Sigmoid colon (tissue), 7 donors: ENCODE measurements around the gene PCSK7. TPM values are rescaled to one million over a fixed set of nuclear protein-coding genes. Genes with fewer than 3 reads are reported as not detected.

Source experiments
- DNase-seq: peaks from one replicate; pipeline ENCODE4 v3.0.0-alpha.2; 2019
- H3K27ac ChIP-seq, 4 donors: fragments of 200-600 bp; sonication (generic); one replicate each; pipeline ENCODE4 v1.5.1; 2016 to 2019; ENCODE audit warnings: mild to moderate bottlenecking in 1 of 4
- H3K27me3 ChIP-seq, 3 donors: fragments of 200-600 bp; sonication (generic); one replicate each; pipeline ENCODE4 v1.5.1; 2019; ENCODE audit warnings: mild to moderate bottlenecking in 1 of 3
- H3K36me3 ChIP-seq, 4 donors: fragments of 200-600 bp; sonication (generic); one replicate each; pipeline ENCODE4 v1.5.1; 2016 to 2019
- H3K4me1 ChIP-seq, 4 donors: fragments of 200-600 bp; sonication (generic); one replicate each; pipeline ENCODE4 v1.5.1; 2017 to 2019
- H3K4me3 ChIP-seq, 4 donors: fragments of 200-600 bp; sonication (generic); one replicate each; pipeline ENCODE4 v1.5.1; 2017 to 2019; ENCODE audit warnings: mild to moderate bottlenecking in 2 of 4, moderate library complexity in 1 of 4
- H3K9me3 ChIP-seq, 4 donors: fragments of 200-600 bp in 3 of 4; sonication (generic) in 3 of 4; one replicate each; pipeline versions ENCODE4 v1.5.1 to v1.6.1; 2013 to 2019
- CTCF ChIP-seq, 4 experiments: fragments of 450-650 bp in 3 of 4; fragments of 200-600 bp in 1 of 4; IDR thresholded peaks; one replicate each; pipeline ENCODE4 v1.5.1; 2016 to 2019; ENCODE audit warnings: antibody characterized with exemption in 4 of 4, mild to moderate bottlenecking in 3 of 4, moderate library complexity in 2 of 4
- EP300 ChIP-seq, 4 donors: sonication (generic); formaldehyde crosslinking; IDR thresholded peaks; one replicate each; pipeline ENCODE4 v1.6.1; 2017; ENCODE audit warnings: antibody characterized with exemption in 4 of 4
- POLR2A ChIP-seq, 2 donors: fragments of 450-650 bp; IDR thresholded peaks; one replicate each; pipeline ENCODE4 v1.6.1; 2016; ENCODE audit warnings: antibody characterized with exemption in 2 of 2, mild to moderate bottlenecking in 2 of 2, moderate library complexity in 2 of 2
- POLR2AphosphoS5 ChIP-seq, 4 donors: sonication (generic); formaldehyde crosslinking; IDR thresholded peaks; one replicate each; pipeline ENCODE4 v1.6.1; 2017; ENCODE audit warnings: antibody characterized with exemption in 4 of 4
- WGBS, 2 donors: extraction: QIAGEN DNeasy Blood & Tissue Kit; methylation state at CpG; one replicate each; pipeline ENCODE4 v1.1.7; 2013; 5-methylcytosine and 5-hydroxymethylcytosine counted together
- intact Hi-C: fragments of 100-400 bp; cut with DNase I; formaldehyde crosslinking; loops from one replicate; pipeline ENCODE4 v1.15.1; 2023
- polyA plus RNA-seq, 3 donors: library from polyadenylated mRNA; stranded (reverse); fragments of 200-250 nt; gene quantifications; one replicate each; pipeline ENCODE4 v1.2.3, GENCODE V29; 2013
- small RNA-seq, 3 donors: library from RNA; depleted of rRNA; stranded (forward); fragments of <200 nt; gene quantifications; one replicate each; pipeline ENCODE3, GENCODE V24; 2016
- total RNA-seq, 4 donors: library from RNA; depleted of rRNA; stranded (reverse); fragments of >200 nt; gene quantifications; one replicate each; pipeline ENCODE4 v1.1.0, GENCODE V29; 2016
- donor health status: healthy with polysubstance abuse.
- donor health status: Bipolar disorder and iron deficiency.
- donor health status: healthy.

The PCSK7 gene
- total and polyA plus RNA-seq, 7 donors = 18.0 to 116 (median 29.8) TPM

- peaks cover 0 to 41% (median 21%) of the 10 kb centered on the region in 4 donors for H3K4me1 ChIP-seq
Observed at GRCh38 chr11:117157507-117157906, 74.4 kb downstream of the PCSK7 start.

GRCh38 chr11:117154468-117154867 is 77.4 kb downstream of the PCSK7 start:
- Histone ChIP-seq H3K36me3 (peaks cover 0 to 28% (median 0%) of the 10 kb centered on the region in 4 donors), H3K27me3 (no peaks in the 10 kb centered on the region), H3K4me3 (no peak overlapping the region), H3K27ac (no peak overlapping the region), H3K9me3 (no peaks in the 10 kb centered on the region), H3K4me1 (peaks cover 0 to 67% (median 39%) of the 10 kb centered on the region in 4 donors)
- no peak for DNase-seq
- intact Hi-C loops = no loop called here
- 96 to 98% methylated on average over 5 of the region's 5 CpGs for WGBS, 2 donors
- TF ChIP-seq POLR2A (IDR thresholded peaks at IDR 0.05) (no peak), CTCF (IDR thresholded peaks at IDR 0.05) (no peak)

More at GRCh38 chr11:117157507-117157906, 74.4 kb downstream of the PCSK7 start:
- Histone ChIP-seq H3K27ac (no peak overlapping the region), H3K27me3 (no peaks in the 10 kb centered on the region), H3K4me3 (no peak overlapping the region), H3K9me3 (no peaks in the 10 kb centered on the region), H3K36me3 (peaks cover 0 to 55% (median 11%) of the 10 kb centered on the region in 4 donors)
- DNase-seq = no peak
- intact Hi-C loops = no loop called here
- TF ChIP-seq CTCF (IDR thresholded peaks at IDR 0.05) (no peak), EP300 (IDR thresholded peaks at IDR 0.05) (no peak), POLR2A (IDR thresholded peaks at IDR 0.05) (no peak), POLR2AphosphoS5 (IDR thresholded peaks at IDR 0.05) (no peak)
- WGBS, 2 donors = 90 to 93% methylated on average over 2 of the region's 2 CpGs

Small RNA genes lying within 50 kb of the gene (small RNA-seq; reads per million reads assigned to genes)
- 0 reads per million in 3 donors for gene RF00564

Other genes with a start within 250 kb of the PCSK7 start
- 10 to 100 TPM; 35.3 to 53.2 (median 40.9) TPM for gene SIK3, start 133.6 kb downstream of the PCSK7 start, total RNA-seq
- gene SIK3, start 133.6 kb downstream of the PCSK7 start, polyA plus RNA-seq = 10 to 100 TPM in 1 of 3 donors, 1 to 10 TPM in 2; 5.5 to 16.5 (median 7.8) TPM
- 10 to 100 TPM; 42.1 to 76.4 (median 58.0) TPM for gene PAFAH1B2, start 87.8 kb downstream of the PCSK7 start, total RNA-seq
- gene PAFAH1B2, start 87.8 kb downstream of the PCSK7 start, polyA plus RNA-seq = 10 to 100 TPM; 26.0 to 33.1 (median 28.8) TPM
- gene SIDT2, start 53.3 kb downstream of the PCSK7 start, total RNA-seq = 10 to 100 TPM; 20.7 to 50.7 (median 28.5) TPM
- gene SIDT2, start 53.3 kb downstream of the PCSK7 start, polyA plus RNA-seq = 10 to 100 TPM in 2 of 3 donors, 1 to 10 TPM in 1; 7.6 to 33.1 (median 12.0) TPM
- over 10,000 TPM in 3 of 4 donors, 1,000 to 10,000 TPM in 1; 6,854 to 14,048 (median 12,596) TPM for gene TAGLN, start 32.7 kb downstream of the PCSK7 start, total RNA-seq
- 1,000 to 10,000 TPM in 1 of 3 donors, 100 to 1,000 TPM in 2; 112 to 1,100 (median 337) TPM for gene TAGLN, start 32.7 kb downstream of the PCSK7 start, polyA plus RNA-seq
- gene RNF214, start 598 bp upstream of the PCSK7 start, total RNA-seq = 10 to 100 TPM; 11.1 to 23.8 (median 12.8) TPM
- 10 to 100 TPM in 2 of 3 donors, 1 to 10 TPM in 1; 6.2 to 12.0 (median 10.2) TPM for gene RNF214, start 598 bp upstream of the PCSK7 start, polyA plus RNA-seq
- gene BACE1-AS, start 59.3 kb upstream of the PCSK7 start, total RNA-seq = 10 to 100 TPM in 1 of 4 donors, 1 to 10 TPM in 3; 5.6 to 11.6 (median 6.6) TPM
- gene BACE1-AS, start 59.3 kb upstream of the PCSK7 start, polyA plus RNA-seq = 1 to 10 TPM in 2 of 3 donors, under 1 TPM in 1; 0.69 to 4.2 (median 3.8) TPM
- gene BACE1, start 84.2 kb upstream of the PCSK7 start, total RNA-seq = 10 to 100 TPM; 13.2 to 24.6 (median 16.0) TPM
- 1 to 10 TPM; 1.8 to 7.0 (median 3.6) TPM for gene BACE1, start 84.2 kb upstream of the PCSK7 start, polyA plus RNA-seq
- gene CEP164, start 95.8 kb upstream of the PCSK7 start, total RNA-seq = 10 to 100 TPM; 12.5 to 40.4 (median 20.4) TPM
- gene CEP164, start 95.8 kb upstream of the PCSK7 start, polyA plus RNA-seq = 10 to 100 TPM in 1 of 3 donors, 1 to 10 TPM in 2; 1.8 to 19.4 (median 4.9) TPM